ENCODE data around the gene WNK3. TPM values are rescaled to one million over a fixed set of nuclear protein-coding genes. Genes with fewer than 3 reads are reported as not detected.

Gene WNK3
- total and polyA plus RNA-seq, 10 of the 15 experiments (the other 5 are each of a cell fraction or from before 2014, with no cell fraction given) = 0.02 to 0.15 (median 0.03) TPM; not detected in 1

- no peak for TF ChIP-seq PRDM15 (CRISPR knock-in tag; IDR thresholded peaks at IDR 0.05)
- TF ChIP-seq SMAD1 (IDR thresholded peaks at IDR 0.05; ENCODE audit: low read depth, partially characterized antibody) = no peak
- no peak for TF ChIP-seq EZH2 (IDR thresholded peaks at IDR 0.05; ENCODE audit: borderline replicate concordance, control insufficient read depth, low read depth, low read length)
- no peak for TF ChIP-seq CHD4 (IDR thresholded peaks at IDR 0.05)
- TF ChIP-seq HDAC2 (IDR thresholded peaks at IDR 0.05) = no peak
- TF ChIP-seq ATF3 (IDR thresholded peaks at IDR 0.05; ENCODE audit: borderline replicate concordance, extremely low read depth, low read depth, low read length) = no peak
- no peak for TF ChIP-seq CREB1 (IDR thresholded peaks at IDR 0.05; ENCODE audit: low read depth)
Observed at GRCh38 chrX:54320067-54320466, 37.8 kb downstream of the WNK3 start (continued).

- no peak overlapping the region for H3K4me2 ChIP-seq (ENCODE audit: control insufficient read depth, insufficient read depth)
- H2AFZ ChIP-seq (ENCODE audit: control insufficient read depth, low read depth, low read length) = no peak overlapping the region
- in situ Hi-C loops (cut with MboI) (no loop called here), intact Hi-C loops (cut with micrococcal nuclease; ENCODE audit: unreplicated experiment) (no loop called here)
- no peaks in the 10 kb centered on the region for H3K27me3 ChIP-seq (replicated peaks in 1 of 2; ENCODE audit: control insufficient read depth in 2 of 2, insufficient read depth in 2 of 2, low read length in 1 of 2)
- ChIA-PET SMC1A (ENCODE audit: uncharacterized antibody, unreplicated experiment) (no interaction called here), RAD21 (ENCODE audit: unreplicated experiment) (no interaction called here), CTCF (no interaction called here), POLR2A (no interaction called here)
- 2% methylated on average over 2 of the region's 2 CpGs for WGBS (ENCODE audit: insufficient coverage, insufficient replicate concordance, low lambda C conversion rate, missing lambda C conversion rate)
- no TSS peak for BruUV-seq (replicated peaks)
- no peaks in the 10 kb centered on the region for H3K79me2 ChIP-seq (ENCODE audit: control insufficient read depth, insufficient read depth, low read length)
- H3K27ac ChIP-seq (ENCODE audit: control insufficient read depth, insufficient read depth) = no peak overlapping the region
- no peak overlapping the region for H3K9ac ChIP-seq (ENCODE audit: control insufficient read depth, insufficient read depth, low read length)
- FAIRE-seq (no peak), DNase-seq (ENCODE audit: low read depth, low spot score) (no peak), ATAC-seq (no peak)
- TF ChIP-seq CBX5 (IDR thresholded peaks at IDR 0.05; ENCODE audit: low read depth) (no peak), KDM1A (IDR thresholded peaks at IDR 0.05; ENCODE audit: borderline replicate concordance) (no peak)
- no peaks in the 10 kb centered on the region for H3K9me3 ChIP-seq (replicated peaks; ENCODE audit: control insufficient read depth, insufficient read depth, low read length)
- no peaks in the 10 kb centered on the region for H3K4me1 ChIP-seq (ENCODE audit: control insufficient read depth, insufficient read depth, low read length)
- H3K4me3 ChIP-seq = no peak overlapping the region
- H4K20me1 ChIP-seq (ENCODE audit: control insufficient read depth, insufficient read depth) = no peaks in the 10 kb centered on the region
- no peaks in the 10 kb centered on the region for H3K36me3 ChIP-seq (ENCODE audit: control insufficient read depth in 2 of 2, insufficient read depth in 2 of 2, low read length in 1 of 2)
Observed at GRCh38 chrX:54306379-54306778, 51.5 kb downstream of the WNK3 start.

Measured in GM12878 (cell line).